Lower lobe of right lung (tissue), 2 donors: ENCODE data around the gene FZR1. TPM values are rescaled to one million over a fixed set of nuclear protein-coding genes. Genes with fewer than 3 reads are reported as not detected.

Experiments
- ATAC-seq, 2 donors: fragments of 200-7000 bp; cut with Tn5 transposase; one replicate each; pipeline ENCODE4 v1.9.1; 2020 to 2022; ENCODE audit warnings: mild to moderate bottlenecking in 2 of 2, moderate library complexity in 2 of 2
- DNase-seq: peaks from one replicate; pipeline ENCODE4 v3.0.0-alpha.2; 2020
- H3K27ac ChIP-seq: fragments of 200-600 bp; one replicate; pipeline ENCODE4 v1.8.0; 2022
- H3K27me3 ChIP-seq: fragments of 200-600 bp; one replicate; pipeline ENCODE4 v1.8.0; 2022; ENCODE audit warnings: low read depth
- H3K36me3 ChIP-seq: fragments of 200-600 bp; one replicate; pipeline ENCODE4 v1.8.0; 2022; ENCODE audit warnings: mild to moderate bottlenecking
- H3K4me1 ChIP-seq: fragments of 200-600 bp; one replicate; pipeline ENCODE4 v1.8.0; 2022
- H3K4me3 ChIP-seq: fragments of 200-600 bp; one replicate; pipeline ENCODE4 v1.8.0; 2022; ENCODE audit warnings: mild to moderate bottlenecking
- H3K9me3 ChIP-seq: fragments of 200-600 bp; one replicate; pipeline ENCODE4 v1.8.0; 2022
- intact Hi-C: fragments of 100-400 bp; cut with DNase I; formaldehyde crosslinking; loops from one replicate; pipeline ENCODE4 v1.11.0; 2022
- total RNA-seq: library from RNA; stranded (reverse); fragmentation: NEBNext Ultra II Directional; extraction: Animal tissue kit (Norgen Biotek cat#: 25700); gene quantifications from one replicate; pipeline ENCODE4 v1.2.1, GENCODE V29; 2021
- TF ChIP-seq, protein P1 (sequence below): fragments of 200-600 bp; IDR thresholded peaks from one replicate; pipeline ENCODE4 v1.8.0; 2022; ENCODE audit warnings: antibody characterized with exemption, mild to moderate bottlenecking
- donor health status: DM: no; HTN: yes; CAD: no; lungs with severe emphysema.

FZR1 gene
- total RNA-seq, 1 donor from 2014 or later: 34.1 TPM

DNA sequence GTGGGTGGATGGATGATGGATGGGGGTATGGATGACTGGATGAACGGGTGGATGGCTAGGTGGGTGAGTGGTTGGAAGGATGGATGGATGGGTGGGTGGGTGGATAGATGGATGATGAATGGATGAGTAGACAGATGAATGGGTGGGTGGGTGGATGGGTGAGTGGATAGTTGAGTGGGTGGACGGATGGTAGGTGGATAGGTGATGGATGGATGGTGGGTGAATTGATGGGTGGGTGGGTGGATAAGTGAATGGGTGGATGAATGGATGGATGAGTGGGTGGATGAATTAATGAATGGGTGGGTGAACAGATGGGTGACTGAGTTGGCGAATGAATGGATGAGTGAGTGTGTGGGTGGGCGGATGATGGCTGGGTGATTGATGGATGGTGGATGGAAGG is 30.7 kb upstream of the FZR1 start:
- intact Hi-C loops: loop anchor here (10.0 kb wide), 1 partner anchor 151 kb away; no protein-coding TSS in a partner anchor
- peaks cover 8% of the 10 kb centered on the region for H3K4me1 ChIP-seq

DNA sequence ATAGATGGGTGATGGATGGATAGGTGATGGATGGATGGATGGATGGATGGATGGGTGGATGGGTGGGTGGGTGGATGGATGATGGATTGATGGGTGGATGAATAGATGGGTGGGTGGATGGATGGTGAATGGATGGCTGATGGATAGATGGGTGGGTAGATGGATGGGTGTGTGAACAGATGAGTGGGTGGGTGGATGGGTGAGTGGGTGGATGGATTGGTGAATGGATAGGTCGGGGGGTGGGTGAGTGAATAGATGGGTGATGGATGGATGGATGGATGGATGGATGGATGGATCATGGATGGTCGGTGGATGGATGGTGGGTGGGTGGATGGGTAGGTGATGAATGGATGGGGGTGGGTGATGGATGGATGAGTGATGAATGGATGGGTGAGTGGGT is 29.3 kb upstream of the FZR1 start:
- TF ChIP-seq, protein P1, sequence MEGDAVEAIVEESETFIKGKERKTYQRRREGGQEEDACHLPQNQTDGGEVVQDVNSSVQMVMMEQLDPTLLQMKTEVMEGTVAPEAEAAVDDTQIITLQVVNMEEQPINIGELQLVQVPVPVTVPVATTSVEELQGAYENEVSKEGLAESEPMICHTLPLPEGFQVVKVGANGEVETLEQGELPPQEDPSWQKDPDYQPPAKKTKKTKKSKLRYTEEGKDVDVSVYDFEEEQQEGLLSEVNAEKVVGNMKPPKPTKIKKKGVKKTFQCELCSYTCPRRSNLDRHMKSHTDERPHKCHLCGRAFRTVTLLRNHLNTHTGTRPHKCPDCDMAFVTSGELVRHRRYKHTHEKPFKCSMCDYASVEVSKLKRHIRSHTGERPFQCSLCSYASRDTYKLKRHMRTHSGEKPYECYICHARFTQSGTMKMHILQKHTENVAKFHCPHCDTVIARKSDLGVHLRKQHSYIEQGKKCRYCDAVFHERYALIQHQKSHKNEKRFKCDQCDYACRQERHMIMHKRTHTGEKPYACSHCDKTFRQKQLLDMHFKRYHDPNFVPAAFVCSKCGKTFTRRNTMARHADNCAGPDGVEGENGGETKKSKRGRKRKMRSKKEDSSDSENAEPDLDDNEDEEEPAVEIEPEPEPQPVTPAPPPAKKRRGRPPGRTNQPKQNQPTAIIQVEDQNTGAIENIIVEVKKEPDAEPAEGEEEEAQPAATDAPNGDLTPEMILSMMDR: no peak
- Histone ChIP-seq H3K4me1 (peaks cover 7% of the 10 kb centered on the region), H3K27ac (no peak overlapping the region), H3K4me3 (no peak overlapping the region), H3K9me3 (no peaks in the 10 kb centered on the region), H3K27me3 (peaks cover 18% of the 10 kb centered on the region), H3K36me3 (no peaks in the 10 kb centered on the region)
- ATAC-seq (no peak), DNase-seq (no peak)
- intact Hi-C loops: loop anchor here (10.0 kb wide), 1 partner anchor 152 kb away; no protein-coding TSS in a partner anchor

More for the DNA sequence above, 30.7 kb upstream of the FZR1 start:
- H3K4me3 ChIP-seq: no peak overlapping the region
- H3K27me3 ChIP-seq: peaks cover 4% of the 10 kb centered on the region
- ATAC-seq (no peak), DNase-seq (no peak)
- H3K27ac ChIP-seq: no peak overlapping the region
- H3K36me3 ChIP-seq: no peaks in the 10 kb centered on the region
- H3K9me3 ChIP-seq: no peaks in the 10 kb centered on the region
- TF ChIP-seq, protein P1: no peak

DNA sequence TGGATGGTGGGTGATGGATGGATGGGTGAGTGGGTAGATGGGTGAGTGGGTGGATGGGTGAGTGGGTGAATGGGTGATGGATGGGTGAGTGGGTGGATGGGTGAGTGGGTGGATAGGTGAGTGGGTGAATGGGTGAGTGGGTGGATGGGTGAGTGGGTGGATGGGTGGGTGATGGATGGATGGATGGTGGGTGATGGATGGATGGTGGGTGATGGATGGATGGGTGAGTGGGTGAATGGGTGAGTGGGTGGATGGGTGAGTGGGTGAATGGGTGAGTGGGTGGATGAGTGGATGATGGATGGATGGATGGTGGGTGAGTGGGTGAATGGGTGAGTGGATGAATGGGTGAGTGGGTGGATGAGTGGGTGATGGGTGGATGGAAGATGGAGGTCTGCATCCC is 28.6 kb upstream of the FZR1 start:
- no peak for DNase-seq
- TF ChIP-seq, protein P1: no peak
- no peak for ATAC-seq
- no peak overlapping the region for H3K4me3 ChIP-seq
- H3K36me3 ChIP-seq: no peaks in the 10 kb centered on the region
- H3K9me3 ChIP-seq: no peaks in the 10 kb centered on the region
- H3K27ac ChIP-seq: no peak overlapping the region
- peaks cover under 1% of the 10 kb centered on the region for H3K4me1 ChIP-seq
- intact Hi-C loops: loop anchor here (10.0 kb wide), 1 partner anchor 153 kb away; no protein-coding TSS in a partner anchor
- H3K27me3 ChIP-seq: peaks cover 25% of the 10 kb centered on the region

DNA sequence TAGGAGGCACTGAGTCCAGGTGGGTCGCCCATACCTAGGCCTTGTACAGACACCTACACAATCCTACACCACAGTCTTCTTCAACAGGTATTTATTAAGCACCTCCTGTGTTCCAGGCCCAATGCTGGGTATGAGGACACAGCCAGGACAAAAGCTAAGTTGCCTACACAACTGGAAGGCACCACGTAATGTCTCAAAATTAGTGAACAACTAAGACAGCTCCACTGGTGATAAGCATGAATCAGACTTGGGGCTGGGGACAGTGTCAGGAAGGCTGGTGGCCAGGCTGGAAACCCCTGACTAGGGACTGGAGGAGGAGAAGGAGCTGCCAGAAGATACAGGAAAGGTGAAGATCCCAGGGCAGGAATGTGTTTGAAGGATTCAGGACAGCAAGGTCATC is 28.2 kb upstream of the FZR1 start:
- intact Hi-C loops: loop anchor here (10.0 kb wide), 1 partner anchor 153 kb away; no protein-coding TSS in a partner anchor
- H3K27ac ChIP-seq: no peak overlapping the region
- TF ChIP-seq, protein P1: no peak
- H3K9me3 ChIP-seq: no peaks in the 10 kb centered on the region
- H3K4me3 ChIP-seq: no peak overlapping the region
- no peaks in the 10 kb centered on the region for H3K4me1 ChIP-seq
- H3K36me3 ChIP-seq: no peaks in the 10 kb centered on the region
- peaks cover 29% of the 10 kb centered on the region for H3K27me3 ChIP-seq
- no peak for ATAC-seq
- no peak for DNase-seq

DNA sequence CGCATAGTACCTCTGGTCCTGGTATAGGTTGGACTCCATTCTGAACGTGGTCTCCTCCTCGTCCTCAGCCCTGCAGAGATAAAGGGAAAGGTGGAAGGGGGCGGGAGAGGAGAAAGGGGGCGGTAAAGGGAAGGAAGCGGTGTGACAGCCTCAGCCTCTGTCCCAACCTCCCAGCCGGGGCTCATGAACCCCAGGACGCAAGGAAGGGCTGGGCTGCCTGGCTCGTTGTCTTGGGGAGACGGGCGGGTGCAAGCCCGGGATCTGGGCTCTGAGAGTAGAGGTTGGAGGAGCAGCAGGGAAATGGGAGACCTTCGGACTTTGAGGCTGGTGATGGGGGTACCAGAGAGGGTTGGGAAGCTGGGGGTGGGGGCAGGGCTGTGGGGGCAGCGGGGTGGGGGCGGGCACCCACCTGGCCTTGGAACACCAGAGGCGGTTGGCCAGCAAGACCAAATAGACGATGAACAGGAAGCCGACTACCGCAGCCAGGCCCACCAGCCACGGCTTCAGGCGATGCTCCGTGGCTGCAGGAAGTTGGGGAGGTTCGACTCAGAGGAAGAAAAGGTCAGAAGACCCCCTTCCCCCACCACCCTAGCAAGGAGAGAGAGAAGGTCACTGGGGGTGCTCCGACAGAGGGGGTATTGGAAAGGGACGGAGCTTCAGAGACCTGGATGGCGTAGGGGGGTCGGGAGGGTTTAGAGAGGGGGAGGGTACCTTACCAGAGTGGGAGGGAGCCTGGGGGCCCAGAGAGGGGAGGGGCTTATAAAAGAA is 27.5 kb upstream of the FZR1 start:
- H3K4me1 ChIP-seq: no peaks in the 10 kb centered on the region
- DNase-seq (no peak), ATAC-seq (no peak)
- H3K27ac ChIP-seq: no peak overlapping the region
- intact Hi-C loops: loop anchor here (10.0 kb wide), 1 partner anchor 154 kb away; no protein-coding TSS in a partner anchor
- H3K36me3 ChIP-seq: no peaks in the 10 kb centered on the region
- TF ChIP-seq, protein P1: no peak
- H3K4me3 ChIP-seq: no peak overlapping the region
- H3K27me3 ChIP-seq: peaks cover 35% of the 10 kb centered on the region
- no peaks in the 10 kb centered on the region for H3K9me3 ChIP-seq
